Stimulated activated naive CD8-positive, alpha-beta T cell treated with anti-CD3 and anti-CD28 coated beads, Interleukin-15, amount 100 ng/mL, for 72 hours (primary cell): ENCODE measurements around the gene LRP1-AS.
A peak's percentile ranks its signal among the peaks of the same experiment; 100 is the strongest.

ENCODE experiments used
- ATAC-seq: fragments of 150-1000 bp; cut with Tn5 transposase; 2 replicates; pipeline ENCODE4 v1.10.0; 2021; ENCODE audit warnings: mild to moderate bottlenecking, moderate library complexity
- DNase-seq, 2 donors: peaks; one replicate each; pipeline ENCODE4 v3.0.0; 2021 to 2022
- H3K27ac Mint-ChIP-seq, 2 donors: one replicate each; pipeline ENCODE4 v1.8.0; 2022; ENCODE audit warnings: mild to moderate bottlenecking in 2 of 2, mixed read lengths in 2 of 2, moderate library complexity in 2 of 2
- H3K27me3 Mint-ChIP-seq: one replicate; pipeline ENCODE4 v1.8.0; 2022; ENCODE audit warnings: mixed read lengths
- H3K4me1 Mint-ChIP-seq: one replicate; pipeline ENCODE4 v1.8.0; 2022; ENCODE audit warnings: mild to moderate bottlenecking, mixed read lengths
- H3K4me3 Mint-ChIP-seq, 2 donors: one replicate each; pipeline ENCODE4 v1.8.0; 2022; ENCODE audit warnings: mild to moderate bottlenecking in 2 of 2, mixed read lengths in 2 of 2, moderate library complexity in 1 of 2
- H3K9me3 Mint-ChIP-seq, 2 donors: one replicate each; pipeline ENCODE4 v1.8.0; 2022; ENCODE audit warnings: mixed read lengths in 2 of 2

LRP1-AS gene

DNA sequence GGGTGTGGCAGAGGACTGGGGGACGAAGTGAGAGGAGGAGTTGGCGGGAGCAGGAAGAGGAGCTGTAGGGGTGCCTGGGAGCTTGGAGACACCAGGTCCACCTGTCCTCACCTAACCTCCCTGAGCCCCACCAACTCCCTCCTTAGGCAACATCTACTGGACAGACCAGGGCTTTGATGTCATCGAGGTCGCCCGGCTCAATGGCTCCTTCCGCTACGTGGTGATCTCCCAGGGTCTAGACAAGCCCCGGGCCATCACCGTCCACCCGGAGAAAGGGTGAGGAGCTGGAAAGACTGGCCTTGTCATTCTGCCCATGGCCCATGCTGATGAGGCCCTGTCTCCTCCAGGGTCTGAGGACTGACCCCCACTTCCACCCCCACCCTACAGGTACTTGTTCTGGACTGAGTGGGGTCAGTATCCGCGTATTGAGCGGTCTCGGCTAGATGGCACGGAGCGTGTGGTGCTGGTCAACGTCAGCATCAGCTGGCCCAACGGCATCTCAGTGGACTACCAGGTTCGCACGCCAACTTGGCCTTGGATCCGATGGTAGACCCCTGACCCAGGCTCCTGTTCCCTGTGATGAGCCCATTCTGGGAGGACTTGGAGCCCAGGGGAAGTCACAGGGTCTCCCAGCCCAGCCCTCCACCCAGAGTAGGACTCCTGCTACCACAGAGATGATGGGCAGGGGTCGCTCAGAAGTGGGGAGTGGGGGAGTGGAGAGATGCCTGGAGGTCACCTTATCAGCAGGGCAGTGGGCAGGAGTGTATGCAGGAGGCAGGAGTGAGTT, 36.7 kb upstream of the LRP1-AS start:
- ATAC-seq = no peak
- Mint-ChIP-seq H3K4me3 (no peak overlapping the region), H3K27me3 (no peaks in the 10 kb centered on the region), H3K4me1 (peaks cover 8% of the 10 kb centered on the region), H3K27ac (no peak overlapping the region), H3K9me3 (no peaks in the 10 kb centered on the region)
- DNase-seq = no peak

DNA sequence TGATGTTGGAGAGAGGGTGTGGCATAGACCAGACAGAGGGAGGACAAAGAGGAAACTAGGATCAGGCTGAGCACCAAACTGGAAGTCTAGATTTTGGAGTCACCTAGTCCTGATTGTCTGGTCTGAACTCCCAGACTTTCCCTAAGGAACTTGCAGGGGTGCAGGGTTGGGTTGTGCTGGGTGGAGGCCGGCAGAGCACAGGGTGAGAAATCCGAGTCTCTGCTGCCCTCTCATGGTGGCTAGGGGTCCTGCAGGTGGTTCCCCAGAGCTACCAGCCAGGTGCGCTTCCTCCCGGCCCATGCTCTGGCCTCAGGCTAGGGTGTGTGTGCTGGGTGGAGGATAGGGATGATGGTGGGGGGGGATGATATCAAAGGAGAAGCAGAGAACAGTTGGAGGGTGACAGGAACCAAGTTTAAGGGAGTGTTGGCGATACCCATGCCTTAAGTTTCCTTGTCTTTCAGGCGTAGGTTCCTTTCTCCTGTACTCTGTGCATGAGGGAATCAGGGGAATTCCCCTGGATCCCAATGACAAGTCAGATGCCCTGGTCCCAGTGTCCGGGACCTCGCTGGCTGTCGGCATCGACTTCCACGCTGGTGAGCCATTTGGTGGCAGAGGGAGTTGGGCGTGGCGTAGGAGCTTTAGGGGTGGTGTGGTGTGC, 35.6 kb upstream of the LRP1-AS start:
- no peak overlapping the region for H3K4me3 Mint-ChIP-seq
- ATAC-seq = peak; percentile 89
- peaks cover 8% of the 10 kb centered on the region for H3K4me1 Mint-ChIP-seq
- no peak overlapping the region for H3K27ac Mint-ChIP-seq
- DNase-seq = peak; percentile 76 to 77
- no peaks in the 10 kb centered on the region for H3K27me3 Mint-ChIP-seq
- no peaks in the 10 kb centered on the region for H3K9me3 Mint-ChIP-seq

DNA sequence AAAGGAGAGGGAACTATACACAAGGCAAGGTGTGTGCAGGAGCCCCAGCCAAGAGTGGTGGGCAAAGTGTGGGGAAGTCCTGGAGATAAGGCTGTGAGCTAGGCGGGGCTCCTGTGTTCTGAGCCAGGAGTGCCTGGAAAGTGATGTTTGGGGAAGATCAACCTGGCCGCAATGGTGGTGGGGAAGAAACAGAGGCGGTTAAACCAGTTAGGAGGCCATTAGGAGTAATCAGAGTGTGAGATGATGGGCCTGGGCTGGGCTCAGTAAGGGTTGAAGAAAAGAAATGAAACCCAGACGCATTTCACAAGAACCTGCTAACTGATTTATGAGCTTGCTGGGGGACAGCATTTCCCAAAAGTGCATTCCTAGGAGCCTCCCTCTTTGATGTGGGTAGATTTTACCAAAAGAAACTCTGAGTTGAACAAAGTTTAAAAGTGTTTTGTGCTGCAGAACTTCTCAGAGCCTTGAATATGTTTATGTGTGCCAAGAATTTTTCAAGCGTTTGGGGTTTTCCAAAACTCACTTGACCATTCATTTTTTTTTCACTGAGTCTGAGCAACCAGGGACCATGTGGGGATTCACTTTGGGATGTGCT, 34.2 kb upstream of the LRP1-AS start:
- no peak for ATAC-seq
- Mint-ChIP-seq H3K4me3 (no peak overlapping the region), H3K9me3 (no peaks in the 10 kb centered on the region), H3K27ac (no peak overlapping the region), H3K4me1 (peaks cover 8% of the 10 kb centered on the region), H3K27me3 (no peaks in the 10 kb centered on the region)
- no peak for DNase-seq

DNA sequence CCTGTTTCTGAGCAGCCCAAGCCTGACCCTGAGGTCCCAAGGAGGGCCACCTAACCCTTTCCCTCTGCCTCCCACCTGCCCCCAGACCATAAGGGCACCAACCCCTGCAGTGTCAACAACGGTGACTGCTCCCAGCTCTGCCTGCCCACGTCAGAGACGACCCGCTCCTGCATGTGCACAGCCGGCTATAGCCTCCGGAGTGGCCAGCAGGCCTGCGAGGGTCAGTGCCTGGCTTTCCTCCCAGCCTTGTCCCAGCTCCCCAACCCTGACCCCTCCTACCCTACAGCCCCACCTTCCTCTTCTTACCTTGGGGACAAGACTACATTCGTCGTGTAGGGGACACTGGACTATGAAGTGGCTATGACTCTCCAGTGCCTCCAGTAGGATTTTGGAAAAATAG, 33.7 kb upstream of the LRP1-AS start:
- no peaks in the 10 kb centered on the region for H3K27me3 Mint-ChIP-seq
- H3K4me3 Mint-ChIP-seq = no peak overlapping the region
- DNase-seq (no peak), ATAC-seq (no peak)
- H3K27ac Mint-ChIP-seq = no peak overlapping the region
- H3K9me3 Mint-ChIP-seq = no peaks in the 10 kb centered on the region
- peaks cover 8% of the 10 kb centered on the region for H3K4me1 Mint-ChIP-seq

DNA sequence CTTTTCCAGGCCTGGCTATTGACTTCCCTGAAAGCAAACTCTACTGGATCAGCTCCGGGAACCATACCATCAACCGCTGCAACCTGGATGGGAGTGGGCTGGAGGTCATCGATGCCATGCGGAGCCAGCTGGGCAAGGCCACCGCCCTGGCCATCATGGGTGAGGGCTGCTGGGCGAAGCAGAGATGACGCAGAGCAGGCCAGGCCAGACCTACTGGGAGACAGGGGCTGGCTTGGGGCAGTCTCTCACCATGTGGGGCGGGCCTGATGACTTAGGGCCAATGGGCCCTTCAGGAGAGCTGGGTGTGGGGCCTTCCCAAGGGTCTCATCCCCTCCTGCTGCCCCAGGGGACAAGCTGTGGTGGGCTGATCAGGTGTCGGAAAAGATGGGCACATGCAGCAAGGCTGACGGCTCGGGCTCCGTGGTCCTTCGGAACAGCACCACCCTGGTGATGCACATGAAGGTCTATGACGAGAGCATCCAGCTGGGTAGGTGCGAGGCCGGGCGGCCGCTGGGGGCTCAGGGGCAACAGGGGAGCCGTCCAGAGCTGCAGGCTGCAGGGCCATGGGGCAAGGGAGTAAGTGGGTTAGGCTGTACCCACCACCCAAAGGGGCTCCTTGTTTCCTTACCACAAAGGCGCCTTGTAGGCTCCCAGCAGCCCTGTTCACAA, 33.0 kb upstream of the LRP1-AS start:
- DNase-seq (no peak), ATAC-seq (no peak)
- no peak overlapping the region for H3K4me3 Mint-ChIP-seq
- H3K4me1 Mint-ChIP-seq = peaks cover 8% of the 10 kb centered on the region
- no peaks in the 10 kb centered on the region for H3K27me3 Mint-ChIP-seq
- no peaks in the 10 kb centered on the region for H3K9me3 Mint-ChIP-seq
- H3K27ac Mint-ChIP-seq = no peak overlapping the region

DNA sequence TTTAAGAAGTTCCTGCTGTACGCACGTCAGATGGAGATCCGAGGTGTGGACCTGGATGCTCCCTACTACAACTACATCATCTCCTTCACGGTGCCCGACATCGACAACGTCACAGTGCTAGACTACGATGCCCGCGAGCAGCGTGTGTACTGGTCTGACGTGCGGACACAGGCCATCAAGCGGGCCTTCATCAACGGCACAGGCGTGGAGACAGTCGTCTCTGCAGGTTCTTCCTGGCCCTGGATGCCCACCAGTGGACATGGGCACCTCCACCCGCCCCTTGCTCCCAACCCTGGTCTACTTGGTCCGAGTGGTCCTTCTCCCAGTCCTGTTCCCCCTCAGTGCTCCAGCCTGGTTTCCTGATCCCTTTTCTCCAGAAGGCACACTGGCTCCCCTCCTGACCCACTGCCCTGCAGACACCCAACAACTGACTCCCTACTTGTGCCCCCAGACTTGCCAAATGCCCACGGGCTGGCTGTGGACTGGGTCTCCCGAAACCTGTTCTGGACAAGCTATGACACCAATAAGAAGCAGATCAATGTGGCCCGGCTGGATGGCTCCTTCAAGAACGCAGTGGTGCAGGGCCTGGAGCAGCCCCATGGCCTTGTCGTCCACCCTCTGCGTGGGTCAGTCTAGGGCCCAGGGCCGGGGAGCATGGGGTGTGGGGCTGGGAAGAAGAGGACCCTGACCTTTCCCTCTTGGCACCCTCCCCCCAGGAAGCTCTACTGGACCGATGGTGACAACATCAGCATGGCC, 32.1 kb upstream of the LRP1-AS start:
- no peak for ATAC-seq
- no peaks in the 10 kb centered on the region for H3K27me3 Mint-ChIP-seq

DNA sequence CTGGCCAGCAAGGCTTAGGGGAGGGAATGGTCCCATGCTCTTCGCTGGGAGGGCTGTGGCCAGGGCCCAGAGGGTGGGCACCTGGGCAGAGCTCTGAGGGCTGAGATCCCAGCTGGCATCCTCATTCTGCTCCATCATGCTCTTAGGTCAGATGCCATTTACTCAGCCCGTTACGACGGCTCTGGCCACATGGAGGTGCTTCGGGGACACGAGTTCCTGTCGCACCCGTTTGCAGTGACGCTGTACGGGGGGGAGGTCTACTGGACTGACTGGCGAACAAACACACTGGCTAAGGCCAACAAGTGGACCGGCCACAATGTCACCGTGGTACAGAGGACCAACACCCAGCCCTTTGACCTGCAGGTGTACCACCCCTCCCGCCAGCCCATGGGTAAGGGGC, 30.8 kb upstream of the LRP1-AS start:
- Mint-ChIP-seq H3K4me3 (no peak overlapping the region), H3K4me1 (peaks cover 6% of the 10 kb centered on the region), H3K27ac (peak overlapping the region in 1 of 2 donors; percentile 51), H3K9me3 (no peaks in the 10 kb centered on the region), H3K27me3 (no peaks in the 10 kb centered on the region)
- DNase-seq (no peak), ATAC-seq (no peak)

More for the DNA sequence above, 32.1 kb upstream of the LRP1-AS start:
- no peak for DNase-seq
- Mint-ChIP-seq H3K9me3 (no peaks in the 10 kb centered on the region), H3K4me1 (peaks cover 8% of the 10 kb centered on the region), H3K27ac (no peak overlapping the region), H3K4me3 (no peak overlapping the region)

DNA sequence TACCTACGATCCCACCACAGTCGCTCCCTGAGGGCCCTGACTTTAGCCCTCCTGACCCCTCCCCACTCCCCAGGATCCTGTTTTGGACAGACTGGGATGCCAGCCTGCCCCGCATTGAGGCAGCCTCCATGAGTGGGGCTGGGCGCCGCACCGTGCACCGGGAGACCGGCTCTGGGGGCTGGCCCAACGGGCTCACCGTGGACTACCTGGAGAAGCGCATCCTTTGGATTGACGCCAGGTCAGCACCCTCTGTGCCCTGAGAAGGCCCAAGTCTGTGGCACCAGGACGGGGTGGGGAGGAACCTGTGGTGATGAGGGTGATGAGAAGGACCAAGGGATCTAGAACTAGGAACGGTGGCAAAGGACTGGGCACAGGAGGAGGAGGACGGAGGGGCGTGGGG, 29.9 kb upstream of the LRP1-AS start:
- Mint-ChIP-seq H3K4me3 (no peak overlapping the region), H3K27ac (no peak overlapping the region), H3K9me3 (no peaks in the 10 kb centered on the region), H3K27me3 (no peaks in the 10 kb centered on the region), H3K4me1 (no peaks in the 10 kb centered on the region)
- no peak for DNase-seq
- ATAC-seq = no peak

DNA sequence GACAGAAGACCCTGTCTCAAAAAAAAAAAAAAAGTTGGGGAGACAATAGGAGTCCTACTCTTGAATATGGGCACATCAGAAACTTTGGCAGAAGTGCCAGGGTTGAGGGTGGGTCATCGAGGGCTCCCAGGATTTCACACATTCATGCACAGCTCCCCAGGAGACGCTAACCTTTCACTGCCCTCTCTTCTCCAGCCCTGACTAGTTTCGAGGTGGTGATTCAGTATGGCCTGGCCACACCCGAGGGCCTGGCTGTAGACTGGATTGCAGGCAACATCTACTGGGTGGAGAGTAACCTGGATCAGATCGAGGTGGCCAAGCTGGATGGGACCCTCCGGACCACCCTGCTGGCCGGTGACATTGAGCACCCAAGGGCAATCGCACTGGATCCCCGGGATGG, 29.4 kb upstream of the LRP1-AS start:
- Mint-ChIP-seq H3K4me1 (no peaks in the 10 kb centered on the region), H3K9me3 (no peaks in the 10 kb centered on the region), H3K27ac (no peak overlapping the region), H3K4me3 (no peak overlapping the region), H3K27me3 (no peaks in the 10 kb centered on the region)
- no peak for DNase-seq
- no peak for ATAC-seq

DNA sequence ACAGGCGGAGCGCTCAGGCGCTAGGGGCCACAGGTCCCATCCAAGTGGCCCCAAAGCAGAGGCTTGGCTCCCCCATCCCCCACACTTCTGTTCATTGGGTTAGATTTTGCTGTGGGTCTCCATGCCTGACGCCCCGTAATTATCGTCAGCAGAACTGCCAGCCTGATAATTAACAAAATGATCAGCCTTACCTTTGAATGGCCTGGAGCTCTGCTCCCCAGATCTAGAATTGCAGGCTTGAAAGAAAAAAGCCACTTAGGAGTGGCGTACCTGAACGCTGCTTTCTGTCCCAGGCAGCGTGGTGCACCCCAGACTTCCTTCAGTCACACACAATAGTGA, 28.7 kb upstream of the LRP1-AS start:
- Mint-ChIP-seq H3K27ac (no peak overlapping the region), H3K27me3 (no peaks in the 10 kb centered on the region), H3K9me3 (no peaks in the 10 kb centered on the region), H3K4me3 (no peak overlapping the region), H3K4me1 (no peaks in the 10 kb centered on the region)
- DNase-seq (no peak), ATAC-seq (no peak)

DNA sequence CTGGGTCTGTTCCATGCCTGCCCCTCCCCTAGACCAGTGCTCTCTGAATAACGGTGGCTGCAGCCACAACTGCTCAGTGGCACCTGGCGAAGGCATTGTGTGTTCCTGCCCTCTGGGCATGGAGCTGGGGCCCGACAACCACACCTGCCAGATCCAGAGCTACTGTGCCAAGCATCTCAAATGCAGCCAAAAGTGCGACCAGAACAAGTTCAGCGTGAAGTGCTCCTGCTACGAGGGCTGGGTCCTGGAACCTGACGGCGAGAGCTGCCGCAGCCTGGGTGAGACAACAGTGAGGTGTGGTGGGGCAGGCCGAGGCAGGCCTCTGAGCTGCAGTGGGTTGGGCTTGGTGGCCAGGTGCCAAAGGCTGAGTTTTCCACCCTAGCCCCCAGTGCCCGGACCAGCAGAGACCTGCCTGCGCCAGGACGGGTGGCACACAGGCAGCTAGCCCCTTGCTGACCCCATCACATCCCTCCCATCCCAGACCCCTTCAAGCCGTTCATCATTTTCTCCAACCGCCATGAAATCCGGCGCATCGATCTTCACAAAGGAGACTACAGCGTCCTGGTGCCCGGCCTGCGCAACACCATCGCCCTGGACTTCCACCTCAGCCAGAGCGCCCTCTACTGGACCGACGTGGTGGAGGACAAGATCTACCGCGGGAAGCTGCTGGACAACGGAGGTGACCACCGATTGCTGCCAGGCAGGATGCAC, 28.2 kb upstream of the LRP1-AS start:
- no peak for ATAC-seq

DNA sequence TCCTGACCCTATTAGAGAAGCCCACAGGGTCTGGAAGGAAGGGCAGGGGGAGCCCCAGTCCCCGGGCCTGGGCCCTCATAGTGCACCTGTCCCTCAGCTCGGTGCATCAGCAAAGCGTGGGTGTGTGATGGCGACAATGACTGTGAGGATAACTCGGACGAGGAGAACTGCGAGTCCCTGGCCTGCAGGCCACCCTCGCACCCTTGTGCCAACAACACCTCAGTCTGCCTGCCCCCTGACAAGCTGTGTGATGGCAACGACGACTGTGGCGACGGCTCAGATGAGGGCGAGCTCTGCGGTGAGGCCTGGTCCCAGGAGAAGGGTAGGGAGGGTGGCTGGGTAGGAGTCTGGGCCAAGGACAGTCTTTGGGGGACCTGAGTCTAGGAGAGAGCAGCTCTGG, 26.3 kb upstream of the LRP1-AS start:
- DNase-seq (no peak), ATAC-seq (no peak)
- no peak overlapping the region for H3K4me3 Mint-ChIP-seq
- no peak overlapping the region for H3K27ac Mint-ChIP-seq
- H3K9me3 Mint-ChIP-seq = no peaks in the 10 kb centered on the region
- H3K27me3 Mint-ChIP-seq = no peaks in the 10 kb centered on the region
- H3K4me1 Mint-ChIP-seq = no peaks in the 10 kb centered on the region

More for the DNA sequence above, 28.2 kb upstream of the LRP1-AS start:
- H3K27me3 Mint-ChIP-seq = no peaks in the 10 kb centered on the region
- peak; percentile 36 to 41 for DNase-seq
- no peak overlapping the region for H3K4me3 Mint-ChIP-seq
- no peaks in the 10 kb centered on the region for H3K9me3 Mint-ChIP-seq
- no peak overlapping the region for H3K27ac Mint-ChIP-seq
- no peaks in the 10 kb centered on the region for H3K4me1 Mint-ChIP-seq

DNA sequence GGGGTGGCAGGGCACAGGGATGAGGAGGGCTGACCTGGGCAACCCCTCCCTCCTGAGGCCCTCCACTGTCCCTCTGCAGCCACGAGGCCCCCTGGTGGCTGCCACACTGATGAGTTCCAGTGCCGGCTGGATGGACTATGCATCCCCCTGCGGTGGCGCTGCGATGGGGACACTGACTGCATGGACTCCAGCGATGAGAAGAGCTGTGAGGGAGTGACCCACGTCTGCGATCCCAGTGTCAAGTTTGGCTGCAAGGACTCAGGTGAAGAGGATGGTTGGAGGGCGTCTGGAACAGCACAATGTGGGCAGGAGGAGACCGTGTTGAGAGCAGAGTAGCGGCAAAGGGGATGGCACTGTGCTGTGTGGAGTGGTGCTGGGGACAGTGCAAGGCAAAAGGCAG, 25.7 kb upstream of the LRP1-AS start:
- peak; percentile 59 for ATAC-seq
- no peak overlapping the region for H3K27ac Mint-ChIP-seq
- H3K27me3 Mint-ChIP-seq = no peaks in the 10 kb centered on the region
- no peak for DNase-seq
- H3K4me3 Mint-ChIP-seq = no peak overlapping the region
- H3K4me1 Mint-ChIP-seq = no peaks in the 10 kb centered on the region
- no peaks in the 10 kb centered on the region for H3K9me3 Mint-ChIP-seq

DNA sequence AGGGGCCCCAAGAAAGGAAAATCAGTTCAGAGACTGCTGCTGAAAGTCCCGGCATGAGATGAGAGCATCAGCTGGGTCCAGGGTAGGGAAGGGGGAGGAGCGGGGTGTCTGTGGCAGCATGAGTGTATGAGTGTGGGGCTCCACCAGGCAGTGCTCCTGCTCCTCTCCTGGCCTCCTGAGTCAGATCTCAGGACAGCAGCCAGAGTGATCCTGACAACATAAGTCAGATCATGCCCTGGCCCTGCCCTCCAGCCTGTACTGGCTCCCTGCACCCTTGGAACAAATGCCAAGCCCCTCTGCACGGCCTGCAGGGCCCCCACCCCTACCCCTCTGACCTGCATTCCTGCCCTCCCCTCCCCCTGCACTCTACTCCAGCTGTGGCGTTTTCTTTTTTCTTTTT, 24.2 kb upstream of the LRP1-AS start:
- no peaks in the 10 kb centered on the region for H3K27me3 Mint-ChIP-seq
- DNase-seq (no peak), ATAC-seq (no peak)
- H3K27ac Mint-ChIP-seq = no peak overlapping the region
- no peaks in the 10 kb centered on the region for H3K9me3 Mint-ChIP-seq
- no peak overlapping the region for H3K4me3 Mint-ChIP-seq
- H3K4me1 Mint-ChIP-seq = peaks cover 10% of the 10 kb centered on the region

DNA sequence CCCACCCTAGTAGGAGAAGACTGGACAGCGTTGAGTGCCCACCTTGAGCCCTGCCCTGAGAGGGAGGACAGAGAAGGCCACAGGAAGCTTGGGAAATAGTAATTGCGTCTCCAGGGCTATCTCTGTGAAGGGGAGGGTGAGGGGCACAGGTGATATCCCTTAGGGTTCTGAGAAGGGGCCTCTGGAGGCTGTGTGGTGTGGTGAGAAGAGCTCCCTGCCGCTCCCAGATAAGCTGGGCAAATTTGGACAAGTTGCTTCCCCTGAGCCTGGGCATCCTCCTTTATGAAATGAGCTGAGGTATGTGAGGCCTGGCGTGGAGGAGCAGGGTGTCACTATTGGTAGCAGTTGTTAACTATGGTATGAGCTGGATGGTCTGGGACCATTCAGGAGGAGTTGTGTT, 23.5 kb upstream of the LRP1-AS start:
- ATAC-seq (no peak), DNase-seq (no peak)
- Mint-ChIP-seq H3K27ac (no peak overlapping the region), H3K4me1 (peaks cover 15% of the 10 kb centered on the region), H3K9me3 (no peaks in the 10 kb centered on the region), H3K4me3 (no peak overlapping the region), H3K27me3 (no peaks in the 10 kb centered on the region)
